ENCODE measurements around the gene NDUFS4.

The NDUFS4 gene

DNA sequence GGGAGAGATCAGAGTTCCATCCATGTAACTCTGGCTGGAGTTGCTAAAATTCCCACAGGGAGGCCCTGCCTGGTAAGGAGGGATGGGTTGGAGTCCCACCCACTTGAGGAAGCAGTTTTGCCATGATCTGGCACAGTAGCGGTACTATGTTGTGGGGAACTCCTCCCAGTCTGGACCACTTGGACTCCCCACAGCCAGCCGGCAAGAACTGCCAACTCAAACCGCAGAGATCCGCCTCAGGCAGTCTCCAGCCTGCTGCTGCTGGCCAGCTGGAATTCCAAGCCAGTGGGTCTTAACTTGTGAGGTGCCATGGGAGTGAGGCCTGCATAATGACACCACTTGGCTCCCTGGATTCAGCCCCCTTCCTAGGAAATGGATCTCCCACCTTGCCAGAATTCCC lies 151.9 kb downstream of the NDUFS4 start:
- TF ChIP-seq CTCF (conservative IDR thresholded peaks at IDR 0.05; ENCODE audit: low read depth, low read length), result no peak
- no peak overlapping the region for H3K4me3 ChIP-seq (IDR thresholded peaks at IDR 0.05; ENCODE audit: insufficient read depth, low read depth, low read length)

DNA sequence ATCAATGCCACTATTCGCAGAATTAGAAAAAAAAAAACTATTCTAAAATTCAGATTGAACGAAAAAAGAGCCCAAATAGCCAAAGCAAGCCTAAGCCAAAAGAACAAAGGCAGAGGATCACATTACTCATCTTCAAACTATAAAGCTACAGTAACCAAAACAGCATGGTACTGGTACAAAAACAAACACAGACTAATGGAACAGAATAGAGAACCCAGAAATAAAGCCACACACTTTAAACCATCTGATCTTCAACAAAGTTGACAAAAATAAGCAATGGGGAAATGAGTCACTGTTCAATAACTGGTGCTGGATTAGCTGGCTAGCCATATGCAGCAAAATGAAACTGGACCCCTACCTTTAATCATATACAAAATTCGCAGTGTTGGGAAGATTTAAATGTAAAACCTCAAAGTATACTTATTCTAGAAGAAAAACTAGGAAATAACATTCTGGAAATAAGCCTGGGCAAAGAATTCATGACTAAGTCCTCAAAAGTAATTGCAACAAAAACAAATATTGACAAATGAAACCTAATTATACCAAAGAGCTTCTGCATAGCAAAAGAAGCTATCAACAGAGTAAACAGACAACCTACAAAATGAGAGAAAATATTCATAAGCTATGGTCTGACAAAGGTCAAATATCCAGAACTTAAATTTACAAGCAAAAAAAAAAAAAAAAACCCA lies 153.7 kb downstream of the NDUFS4 start:
- no peak overlapping the region for H3K4me3 ChIP-seq (IDR thresholded peaks at IDR 0.05; ENCODE audit: insufficient read depth, low read depth, low read length)
- H3K27ac ChIP-seq, result no peak overlapping the region
- no peaks in the 10 kb centered on the region for H4K20me1 ChIP-seq (ENCODE audit: insufficient read depth)
- H2AFZ ChIP-seq (ENCODE audit: low read depth), result no peak overlapping the region
- H3K4me2 ChIP-seq, result no peak overlapping the region
- no peaks in the 10 kb centered on the region for H3K4me1 ChIP-seq (ENCODE audit: low read depth, poor library complexity, severe bottlenecking)
- H3K36me3 ChIP-seq (ENCODE audit: insufficient read depth), result no peaks in the 10 kb centered on the region
- no peak overlapping the region for H3K9ac ChIP-seq
- no peak for TF ChIP-seq CTCF (conservative IDR thresholded peaks at IDR 0.05; ENCODE audit: low read depth, low read length)
- H3K27me3 ChIP-seq (ENCODE audit: insufficient read depth, low read depth), result no peaks in the 10 kb centered on the region
- no peaks in the 10 kb centered on the region for H3K79me2 ChIP-seq (ENCODE audit: insufficient read depth, low read depth)

More for the DNA sequence above, 151.9 kb downstream of the NDUFS4 start:
- Histone ChIP-seq H3K36me3 (ENCODE audit: insufficient read depth) (no peaks in the 10 kb centered on the region), H3K27me3 (ENCODE audit: insufficient read depth, low read depth) (no peaks in the 10 kb centered on the region), H2AFZ (ENCODE audit: low read depth) (no peak overlapping the region), H3K4me1 (ENCODE audit: low read depth, poor library complexity, severe bottlenecking) (no peaks in the 10 kb centered on the region), H3K4me2 (no peak overlapping the region), H3K27ac (no peak overlapping the region), H3K79me2 (ENCODE audit: insufficient read depth, low read depth) (no peaks in the 10 kb centered on the region), H4K20me1 (ENCODE audit: insufficient read depth) (no peaks in the 10 kb centered on the region), H3K9ac (no peak overlapping the region)

DNA sequence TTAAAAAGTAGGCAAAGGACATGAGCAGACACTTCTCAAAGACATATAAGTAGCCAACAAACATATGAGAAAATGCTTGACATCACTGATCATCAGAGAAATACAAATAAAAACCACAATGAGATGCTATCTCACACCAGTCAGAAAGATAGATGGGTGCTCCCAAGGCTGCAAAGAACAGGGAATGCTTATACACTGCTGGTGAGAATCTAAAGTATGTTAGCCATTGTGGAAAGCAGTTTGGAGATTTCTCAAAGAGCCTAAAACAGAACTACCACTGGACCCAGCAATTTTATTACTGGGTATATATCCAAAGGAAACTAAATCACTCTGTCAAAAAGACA lies 154.2 kb downstream of the NDUFS4 start:
- no peak overlapping the region for H3K4me2 ChIP-seq
- no peak overlapping the region for H2AFZ ChIP-seq (ENCODE audit: low read depth)
- H3K4me3 ChIP-seq (IDR thresholded peaks at IDR 0.05; ENCODE audit: insufficient read depth, low read depth, low read length), result no peak overlapping the region
- no peaks in the 10 kb centered on the region for H3K4me1 ChIP-seq (ENCODE audit: low read depth, poor library complexity, severe bottlenecking)
- no peak overlapping the region for H3K9ac ChIP-seq
- H4K20me1 ChIP-seq (ENCODE audit: insufficient read depth), result no peaks in the 10 kb centered on the region
- H3K79me2 ChIP-seq (ENCODE audit: insufficient read depth, low read depth), result no peaks in the 10 kb centered on the region
- H3K27me3 ChIP-seq (ENCODE audit: insufficient read depth, low read depth), result no peaks in the 10 kb centered on the region
- H3K36me3 ChIP-seq (ENCODE audit: insufficient read depth), result no peaks in the 10 kb centered on the region
- H3K27ac ChIP-seq, result no peak overlapping the region
- no peak for TF ChIP-seq CTCF (conservative IDR thresholded peaks at IDR 0.05; ENCODE audit: low read depth, low read length)

- no peak for TF ChIP-seq CTCF (conservative IDR thresholded peaks at IDR 0.05; ENCODE audit: low read depth, low read length)
- H4K20me1 ChIP-seq (ENCODE audit: insufficient read depth), result no peaks in the 10 kb centered on the region
Observed at GRCh38 chr5:53726121-53726520, 165.7 kb downstream of the NDUFS4 start.

More at GRCh38 chr5:53726121-53726520, 165.7 kb downstream of the NDUFS4 start:
- Histone ChIP-seq H3K36me3 (ENCODE audit: insufficient read depth) (no peaks in the 10 kb centered on the region), H3K4me3 (IDR thresholded peaks at IDR 0.05; ENCODE audit: insufficient read depth, low read depth, low read length) (no peak overlapping the region), H3K4me2 (no peak overlapping the region), H3K79me2 (ENCODE audit: insufficient read depth, low read depth) (no peaks in the 10 kb centered on the region), H3K4me1 (ENCODE audit: low read depth, poor library complexity, severe bottlenecking) (no peaks in the 10 kb centered on the region), H3K9ac (no peak overlapping the region), H2AFZ (ENCODE audit: low read depth) (no peak overlapping the region), H3K27ac (no peak overlapping the region), H3K27me3 (ENCODE audit: insufficient read depth, low read depth) (no peaks in the 10 kb centered on the region)

Measured in KMS-11 (cell line).